ENCODE measurements around the gene MPV17L. TPM values are rescaled to one million over a fixed set of nuclear protein-coding genes. Genes with fewer than 3 reads are reported as not detected.
A peak's percentile ranks its signal among the peaks of the same experiment; 100 is the strongest.
"Not testable (repeated sequence)": the region's sequence is repeated elsewhere in the genome, so short reads cannot be mapped to it uniquely, and the experiment has no call there.

The MPV17L gene
- total RNA-seq, 3 donors from 2014 or later (not counting 1 experiment from before 2014, with no cell fraction given) = 0.07 to 0.12 TPM; not detected in 1

DNA sequence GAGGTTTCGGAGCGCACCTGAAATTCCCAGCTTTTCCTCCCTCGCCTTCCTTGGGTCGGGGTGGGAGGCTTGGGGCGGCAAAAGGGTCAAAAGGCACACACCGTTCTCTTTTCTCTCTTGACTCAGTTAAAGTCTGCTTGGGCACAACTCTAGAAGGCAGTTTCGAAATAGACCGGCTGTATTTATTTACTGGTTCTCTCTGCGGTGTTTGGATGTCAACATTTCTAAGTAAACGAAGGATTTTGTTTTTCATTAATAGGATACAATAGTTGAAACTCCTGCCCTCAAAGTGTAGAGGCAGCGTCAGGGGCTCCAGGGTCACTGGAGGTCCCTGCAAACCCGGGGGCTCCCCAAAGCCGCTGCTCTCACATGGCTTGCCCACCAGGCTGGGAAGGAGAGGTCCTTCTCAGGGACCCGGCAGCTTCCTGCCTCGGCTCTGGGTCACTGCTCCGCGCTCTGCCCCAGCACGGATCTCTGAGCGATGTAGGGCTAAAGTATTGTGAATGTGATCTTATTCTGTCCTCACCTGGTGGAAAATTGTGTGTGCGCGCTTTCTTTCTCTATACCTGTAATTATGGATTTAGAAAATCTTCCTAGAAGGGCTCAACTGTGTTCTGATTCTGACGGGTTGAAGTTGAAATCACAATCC, 39.8 kb downstream of the MPV17L start:
- TF ChIP-seq, protein P1, sequence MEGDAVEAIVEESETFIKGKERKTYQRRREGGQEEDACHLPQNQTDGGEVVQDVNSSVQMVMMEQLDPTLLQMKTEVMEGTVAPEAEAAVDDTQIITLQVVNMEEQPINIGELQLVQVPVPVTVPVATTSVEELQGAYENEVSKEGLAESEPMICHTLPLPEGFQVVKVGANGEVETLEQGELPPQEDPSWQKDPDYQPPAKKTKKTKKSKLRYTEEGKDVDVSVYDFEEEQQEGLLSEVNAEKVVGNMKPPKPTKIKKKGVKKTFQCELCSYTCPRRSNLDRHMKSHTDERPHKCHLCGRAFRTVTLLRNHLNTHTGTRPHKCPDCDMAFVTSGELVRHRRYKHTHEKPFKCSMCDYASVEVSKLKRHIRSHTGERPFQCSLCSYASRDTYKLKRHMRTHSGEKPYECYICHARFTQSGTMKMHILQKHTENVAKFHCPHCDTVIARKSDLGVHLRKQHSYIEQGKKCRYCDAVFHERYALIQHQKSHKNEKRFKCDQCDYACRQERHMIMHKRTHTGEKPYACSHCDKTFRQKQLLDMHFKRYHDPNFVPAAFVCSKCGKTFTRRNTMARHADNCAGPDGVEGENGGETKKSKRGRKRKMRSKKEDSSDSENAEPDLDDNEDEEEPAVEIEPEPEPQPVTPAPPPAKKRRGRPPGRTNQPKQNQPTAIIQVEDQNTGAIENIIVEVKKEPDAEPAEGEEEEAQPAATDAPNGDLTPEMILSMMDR (IDR thresholded peaks at IDR 0.05) = no peak
- Mint-ChIP-seq H3K27me3 (ENCODE audit: low read depth in 2 of 2) (peaks cover 21 to 23% of the 10 kb centered on the region in 2 donors), H3K36me3 (no peaks in the 10 kb centered on the region), H3K9me3 (no peaks in the 10 kb centered on the region), H3K4me3 (peak overlapping the region; percentile 78), H3K27ac (no peak overlapping the region), H3K4me1 (peaks cover 17 to 20% of the 10 kb centered on the region in 2 donors)
- DNase-seq = no peak
- intact Hi-C loops (cut with micrococcal nuclease) = no loop called here
- Histone ChIP-seq H3K36me3 (ENCODE audit: control insufficient read depth, insufficient read depth, low read length) (no peaks in the 10 kb centered on the region), H3K9me3 (ENCODE audit: control insufficient read depth, insufficient read depth, low read length) (no peaks in the 10 kb centered on the region), H3K4me3 (ENCODE audit: low read length) (peak overlapping the region; percentile 25), H3K27me3 (ENCODE audit: control insufficient read depth, insufficient read depth, low read length) (peaks cover 8% of the 10 kb centered on the region), H3K27ac (ENCODE audit: low read length) (no peak overlapping the region), H3K4me1 (ENCODE audit: control insufficient read depth, insufficient read depth, low read length) (peaks cover 15% of the 10 kb centered on the region)
- ATAC-seq = peak in 1 of 3 donors; percentile 15
- WGBS (ENCODE audit: insufficient coverage) = 14% methylated on average over 21 of the region's 22 CpGs

DNA sequence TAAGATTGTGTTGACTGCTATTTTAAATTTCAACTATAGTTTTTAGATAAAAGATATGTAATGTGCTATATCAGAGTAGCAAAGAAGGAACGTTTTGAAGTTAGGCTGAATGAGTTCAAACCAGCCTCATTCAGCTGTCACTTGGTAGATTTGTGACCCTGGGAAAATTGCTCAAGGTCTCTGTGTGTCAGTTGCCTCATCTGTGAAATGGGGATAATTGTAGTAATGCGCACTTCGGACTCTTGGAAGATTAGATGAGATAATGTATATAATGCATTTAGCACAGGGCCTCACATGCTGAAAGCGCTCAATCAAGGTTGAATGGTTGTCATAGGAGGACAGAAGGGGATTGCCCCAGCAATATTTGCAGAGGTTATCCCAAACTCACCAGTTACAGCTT, 43.5 kb downstream of the MPV17L start:
- Mint-ChIP-seq H3K9me3 (no peaks in the 10 kb centered on the region), H3K4me1 (peaks cover 13 to 15% of the 10 kb centered on the region in 2 donors), H3K27me3 (ENCODE audit: low read depth in 2 of 2) (peaks cover 11 to 15% of the 10 kb centered on the region in 2 donors), H3K4me3 (no peak overlapping the region), H3K27ac (no peak overlapping the region), H3K36me3 (no peaks in the 10 kb centered on the region)
- H3K4me3 ChIP-seq (ENCODE audit: low read length) = no peak overlapping the region
- peaks cover 13% of the 10 kb centered on the region for H3K4me1 ChIP-seq (ENCODE audit: control insufficient read depth, insufficient read depth, low read length)
- 91% methylated on average over 4 of the region's 4 CpGs for WGBS (ENCODE audit: insufficient coverage)
- H3K36me3 ChIP-seq (ENCODE audit: control insufficient read depth, insufficient read depth, low read length) = no peaks in the 10 kb centered on the region
- no peak overlapping the region for H3K27ac ChIP-seq (ENCODE audit: low read length)
- ATAC-seq (no peak), DNase-seq (no peak)
- intact Hi-C loops (cut with micrococcal nuclease) = no loop called here
- peaks cover 8% of the 10 kb centered on the region for H3K27me3 ChIP-seq (ENCODE audit: control insufficient read depth, insufficient read depth, low read length)
- H3K9me3 ChIP-seq (ENCODE audit: control insufficient read depth, insufficient read depth, low read length) = no peaks in the 10 kb centered on the region
- TF ChIP-seq, protein P1 (IDR thresholded peaks at IDR 0.05) = no peak

DNA sequence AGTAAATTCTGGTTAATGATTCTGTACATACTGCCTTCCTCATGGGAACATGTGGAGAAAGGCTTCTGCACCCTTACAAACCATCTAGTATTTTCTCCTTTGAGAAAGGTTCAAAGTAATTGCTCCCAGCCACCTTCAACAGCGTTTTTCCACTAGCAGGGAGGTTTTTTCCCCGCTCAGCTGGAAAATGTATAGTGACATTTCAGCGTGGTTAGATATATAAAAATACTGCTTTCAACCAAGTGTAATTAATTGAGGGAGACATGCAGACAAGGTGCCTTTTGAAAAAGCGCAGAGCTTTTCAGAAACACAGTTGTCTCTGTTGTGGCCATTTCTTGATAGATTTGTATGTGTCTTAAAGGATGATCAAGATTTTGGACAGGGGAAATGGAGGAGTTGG, 44.0 kb downstream of the MPV17L start:
- Histone ChIP-seq H3K4me3 (ENCODE audit: low read length) (no peak overlapping the region), H3K36me3 (ENCODE audit: control insufficient read depth, insufficient read depth, low read length) (no peaks in the 10 kb centered on the region), H3K9me3 (ENCODE audit: control insufficient read depth, insufficient read depth, low read length) (no peaks in the 10 kb centered on the region), H3K4me1 (ENCODE audit: control insufficient read depth, insufficient read depth, low read length) (peaks cover 9% of the 10 kb centered on the region), H3K27me3 (ENCODE audit: control insufficient read depth, insufficient read depth, low read length) (peaks cover 8% of the 10 kb centered on the region), H3K27ac (ENCODE audit: low read length) (no peak overlapping the region)
- H3K27ac Mint-ChIP-seq = no peak overlapping the region
- intact Hi-C loops (cut with micrococcal nuclease) = no loop called here
- H3K36me3 Mint-ChIP-seq = no peaks in the 10 kb centered on the region
- DNase-seq (no peak), ATAC-seq (no peak)
- peaks cover 9 to 11% of the 10 kb centered on the region in 2 donors for H3K4me1 Mint-ChIP-seq
- H3K9me3 Mint-ChIP-seq = no peaks in the 10 kb centered on the region
- H3K27me3 Mint-ChIP-seq (ENCODE audit: low read depth in 2 of 2) = peaks cover 7 to 11% of the 10 kb centered on the region in 2 donors
- TF ChIP-seq, protein P1 (IDR thresholded peaks at IDR 0.05) = no peak
- WGBS (ENCODE audit: insufficient coverage) = 90% methylated on average over 3 of the region's 4 CpGs
- no peak overlapping the region for H3K4me3 Mint-ChIP-seq

- Mint-ChIP-seq H3K4me1 (peaks cover 2% of the 10 kb centered on the region in 2 donors), H3K27me3 (ENCODE audit: low read depth in 2 of 2) (peaks cover 2 to 3% of the 10 kb centered on the region in 2 donors), H3K4me3 (no peak overlapping the region), H3K27ac (no peak overlapping the region), H3K9me3 (peaks cover 2 to 4% of the 10 kb centered on the region in 2 donors), H3K36me3 (no peaks in the 10 kb centered on the region)
- no peaks in the 10 kb centered on the region for H3K4me1 ChIP-seq (ENCODE audit: control insufficient read depth, insufficient read depth, low read length)
- DNase-seq (no peak), ATAC-seq (no peak)
- 96% methylated on average over 3 of the region's 3 CpGs for WGBS (ENCODE audit: insufficient coverage)
- no peak overlapping the region for H3K4me3 ChIP-seq (ENCODE audit: low read length)
- intact Hi-C loops (cut with micrococcal nuclease) = no loop called here
- H3K27me3 ChIP-seq (ENCODE audit: control insufficient read depth, insufficient read depth, low read length) = no peaks in the 10 kb centered on the region
- no peaks in the 10 kb centered on the region for H3K36me3 ChIP-seq (ENCODE audit: control insufficient read depth, insufficient read depth, low read length)
- no peaks in the 10 kb centered on the region for H3K9me3 ChIP-seq (ENCODE audit: control insufficient read depth, insufficient read depth, low read length)
- no peak overlapping the region for H3K27ac ChIP-seq (ENCODE audit: low read length)
- TF ChIP-seq, protein P1 (IDR thresholded peaks at IDR 0.05) = no peak
Observed at GRCh38 chr16:15440852-15441251, 45.3 kb downstream of the MPV17L start.

DNA sequence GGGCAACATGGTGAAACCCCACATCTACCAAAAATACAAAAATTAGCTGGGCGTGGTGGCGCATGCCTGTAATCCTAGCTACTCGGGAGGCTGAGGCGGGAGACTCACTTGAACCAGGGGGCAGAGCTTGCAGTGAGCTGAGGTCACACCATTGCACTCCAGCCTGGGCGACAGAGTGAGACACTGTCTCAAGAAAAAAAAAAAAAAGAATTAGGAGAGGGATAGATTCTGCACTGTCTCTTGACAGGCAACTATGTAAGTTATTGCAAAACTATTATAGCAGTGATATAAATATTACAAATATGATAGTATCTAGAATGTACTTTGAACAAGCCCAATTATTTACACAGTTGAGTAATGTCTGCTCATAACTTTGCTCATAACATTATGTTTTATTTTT, 46.6 kb downstream of the MPV17L start:
- H3K27me3 Mint-ChIP-seq (ENCODE audit: low read depth in 2 of 2); H3K27me3 ChIP-seq (ENCODE audit: control insufficient read depth, insufficient read depth, low read length); H3K27ac ChIP-seq (ENCODE audit: low read length); H3K4me1 Mint-ChIP-seq; H3K9me3 Mint-ChIP-seq; intact Hi-C loops (cut with micrococcal nuclease); H3K27ac Mint-ChIP-seq; H3K4me3 ChIP-seq (ENCODE audit: low read length); H3K4me1 ChIP-seq (ENCODE audit: control insufficient read depth, insufficient read depth, low read length); DNase-seq; H3K9me3 ChIP-seq (ENCODE audit: control insufficient read depth, insufficient read depth, low read length); ATAC-seq; H3K4me3 Mint-ChIP-seq; H3K36me3 ChIP-seq (ENCODE audit: control insufficient read depth, insufficient read depth, low read length); H3K36me3 Mint-ChIP-seq: not testable (repeated sequence)
- WGBS (ENCODE audit: insufficient coverage) = over 99% methylated on average over 5 of the region's 5 CpGs

Data from natural killer cell (primary cell).